ENCODE measurements around the gene CR1.

- no peak for TF ChIP-seq POLR2A (IDR thresholded peaks at IDR 0.05)
- TF ChIP-seq CTCF (IDR thresholded peaks at IDR 0.05): no peak
These were observed 151.8 kb downstream of the CR1 start for GRCh38 chr1:207647671-207648333.
